ENCODE data around the gene LILRB3.
A peak's percentile ranks its signal among the peaks of the same experiment; 100 is the strongest.

Gene LILRB3

GRCh38 chr19:54191811-54192453 is 30.9 kb downstream of the LILRB3 start:
- peak overlapping the region; percentile 85 for H3K4me3 ChIP-seq (ENCODE audit: low read depth, low read length)
- TF ChIP-seq CTCF (IDR thresholded peaks at IDR 0.05; ENCODE audit: borderline replicate concordance, insufficient read depth, low read depth, low read length): no peak

GRCh38 chr19:54191011-54191810 is 31.6 kb downstream of the LILRB3 start, which contains the start of gene TSEN34:
Gene TSEN34 (plus strand): TSS chr19:54191308. CDS start chr19:54191365, 57 bp downstream.
- H3K4me3 ChIP-seq (ENCODE audit: low read depth, low read length): peak within 1 kb of the TSS; percentile 85
- TF ChIP-seq CTCF (IDR thresholded peaks at IDR 0.05; ENCODE audit: borderline replicate concordance, insufficient read depth, low read depth, low read length): no peak

- no peak for TF ChIP-seq CTCF (IDR thresholded peaks at IDR 0.05; ENCODE audit: borderline replicate concordance, insufficient read depth, low read depth, low read length)
Measured at GRCh38 chr19:54190503-54191010, 32.2 kb downstream of the LILRB3 start.

GRCh38 chr19:54189735-54190502 is 32.9 kb downstream of the LILRB3 start:
- TF ChIP-seq CTCF (IDR thresholded peaks at IDR 0.05; ENCODE audit: borderline replicate concordance, insufficient read depth, low read depth, low read length): no peak
- H3K4me3 ChIP-seq (ENCODE audit: low read depth, low read length): peak overlapping the region; percentile 85

More at GRCh38 chr19:54190503-54191010, 32.2 kb downstream of the LILRB3 start:
- H3K4me3 ChIP-seq (ENCODE audit: low read depth, low read length): peak overlapping the region; percentile 85

GRCh38 chr19:54189145-54189734 is 33.6 kb downstream of the LILRB3 start, which contains the start of gene MBOAT7:
Gene MBOAT7 (minus strand): TSS chr19:54189580. CDS start chr19:54188508, 1,072 bp downstream.
- H3K4me3 ChIP-seq (ENCODE audit: low read depth, low read length): peak within 1 kb of the TSS; percentile 85
- TF ChIP-seq CTCF (IDR thresholded peaks at IDR 0.05; ENCODE audit: borderline replicate concordance, insufficient read depth, low read depth, low read length): peak; percentile 51

- H3K4me3 ChIP-seq (ENCODE audit: low read depth, low read length): peak overlapping the region; percentile 74
- TF ChIP-seq CTCF (IDR thresholded peaks at IDR 0.05; ENCODE audit: borderline replicate concordance, insufficient read depth, low read depth, low read length): no peak
Measured at GRCh38 chr19:54188215-54188871, 34.5 kb downstream of the LILRB3 start.

Measured in GM12875 (cell line).